Measurements from ENCODE around the gene RASAL3. TPM values are rescaled to one million over a fixed set of nuclear protein-coding genes. Genes with fewer than 3 reads are reported as not detected.
"Not testable (repeated sequence)": the region's sequence is repeated elsewhere in the genome, so short reads cannot be mapped to it uniquely, and the experiment has no call there.

Gene RASAL3
- total RNA-seq, 1 donor from 2014 or later, result 0.14 TPM

DNA sequence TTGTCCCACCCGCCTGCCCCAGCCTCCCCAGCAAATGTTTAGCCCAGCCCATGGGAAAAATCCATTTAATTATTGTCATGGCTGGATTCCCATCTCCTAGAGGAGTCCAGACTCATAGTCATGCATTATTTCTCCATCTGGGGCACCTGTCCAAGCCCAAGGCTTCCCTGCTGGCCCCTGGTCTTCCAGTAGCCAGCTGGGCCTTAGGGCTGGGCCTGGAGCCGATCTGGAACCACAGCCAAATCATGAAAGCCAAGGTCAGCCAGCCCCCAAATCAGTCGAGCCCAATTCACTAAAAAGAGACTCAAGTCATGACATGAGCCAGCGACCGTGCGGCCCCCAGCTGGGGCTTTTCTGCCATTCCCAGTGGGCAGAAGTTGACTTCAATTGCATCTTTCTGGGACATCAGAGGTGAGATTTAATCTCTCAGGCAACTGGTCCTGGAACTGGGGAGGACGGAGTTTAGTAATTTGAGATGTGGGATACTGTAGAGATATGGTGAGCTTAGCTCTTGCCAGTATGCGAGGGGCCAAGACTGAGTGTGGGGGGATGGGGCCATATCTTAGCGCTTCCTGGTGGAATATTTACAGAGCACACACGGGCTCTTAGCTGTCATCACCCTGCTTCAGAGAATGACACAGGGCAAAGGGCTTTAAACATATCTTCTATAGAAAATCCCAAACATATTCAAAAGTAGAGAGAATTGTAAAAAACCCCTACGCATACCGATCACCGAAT is 24.3 kb upstream of the RASAL3 start:
- no peak for DNase-seq (ENCODE audit: low read depth)
- no peaks in the 10 kb centered on the region for H3K4me1 ChIP-seq (ENCODE audit: insufficient read depth, low read length)
- no peak overlapping the region for H3K4me3 ChIP-seq (ENCODE audit: insufficient read depth, low read depth, low read length)
- H3K79me2 ChIP-seq (ENCODE audit: insufficient read depth, low read length), result no peaks in the 10 kb centered on the region
- H3K27me3 ChIP-seq (ENCODE audit: insufficient read depth, low read length), result no peaks in the 10 kb centered on the region
- Mint-ChIP-seq H3K4me1 (ENCODE audit: low read depth, unreplicated experiment) (no peaks in the 10 kb centered on the region), H3K27ac (ENCODE audit: unreplicated experiment) (no peak overlapping the region), H3K4me3 (ENCODE audit: unreplicated experiment) (no peak overlapping the region), H3K9me3 (ENCODE audit: unreplicated experiment) (peaks cover 5% of the 10 kb centered on the region), H3K27me3 (ENCODE audit: low read depth, unreplicated experiment) (no peaks in the 10 kb centered on the region), H3K36me3 (ENCODE audit: low read depth, unreplicated experiment) (no peaks in the 10 kb centered on the region)
- no peak for FAIRE-seq
- no peak overlapping the region for H3K9ac ChIP-seq (ENCODE audit: low read length)
- no peaks in the 10 kb centered on the region for H3K36me3 ChIP-seq (ENCODE audit: insufficient read depth, low read length)
- H3K9me3 ChIP-seq (ENCODE audit: insufficient read depth, low read depth, low read length), result no peaks in the 10 kb centered on the region
- TF ChIP-seq CTCF (IDR thresholded peaks at IDR 0.05; ENCODE audit: insufficient read depth, low read depth, low read length), result no peak
- TF ChIP-seq EZH2 (IDR thresholded peaks at IDR 0.05; ENCODE audit: insufficient read depth, low read length), result no peak
- no peak overlapping the region for H2AFZ ChIP-seq (ENCODE audit: low read depth, low read length)
- H3K27ac ChIP-seq (ENCODE audit: low read depth, low read length), result no peak overlapping the region
- no peak overlapping the region for H3K4me2 ChIP-seq (ENCODE audit: low read length)
- no peaks in the 10 kb centered on the region for H4K20me1 ChIP-seq (ENCODE audit: insufficient read depth, low read length)

DNA sequence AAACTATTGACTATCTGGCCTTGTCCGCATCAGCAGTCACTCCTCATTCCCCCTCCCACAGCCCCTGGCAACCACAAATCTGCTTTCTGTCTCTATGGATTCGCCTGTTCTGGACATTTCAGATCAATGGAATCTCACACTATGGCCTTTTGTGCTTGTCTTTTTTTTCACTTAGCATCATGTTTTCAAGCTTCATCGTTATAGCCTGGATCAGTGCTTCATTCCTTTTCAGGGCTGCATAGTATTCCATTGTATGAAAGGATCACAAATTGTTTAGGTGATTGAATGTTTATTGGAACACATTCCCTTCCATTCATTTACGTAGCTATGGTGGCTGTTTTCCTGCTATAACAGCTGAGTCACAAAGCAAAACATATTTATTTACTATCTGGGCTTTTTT is 22.7 kb upstream of the RASAL3 start:
- no peaks in the 10 kb centered on the region for H3K27me3 Mint-ChIP-seq (ENCODE audit: low read depth, unreplicated experiment)
- H3K4me1 Mint-ChIP-seq (ENCODE audit: low read depth, unreplicated experiment), result no peaks in the 10 kb centered on the region
- no peak overlapping the region for H3K27ac Mint-ChIP-seq (ENCODE audit: unreplicated experiment)
- no peaks in the 10 kb centered on the region for H3K36me3 Mint-ChIP-seq (ENCODE audit: low read depth, unreplicated experiment)
- TF ChIP-seq EZH2 (IDR thresholded peaks at IDR 0.05; ENCODE audit: insufficient read depth, low read length), result no peak
- TF ChIP-seq CTCF (IDR thresholded peaks at IDR 0.05; ENCODE audit: insufficient read depth, low read depth, low read length), result no peak
- H3K79me2 ChIP-seq (ENCODE audit: insufficient read depth, low read length), result no peaks in the 10 kb centered on the region
- no peak overlapping the region for H3K9ac ChIP-seq (ENCODE audit: low read length)
- no peak overlapping the region for H3K4me3 ChIP-seq (ENCODE audit: insufficient read depth, low read depth, low read length)
- FAIRE-seq (no peak), DNase-seq (ENCODE audit: low read depth) (no peak)
- no peaks in the 10 kb centered on the region for H3K27me3 ChIP-seq (ENCODE audit: insufficient read depth, low read length)
- no peak overlapping the region for H3K4me2 ChIP-seq (ENCODE audit: low read length)
- H3K36me3 ChIP-seq (ENCODE audit: insufficient read depth, low read length), result no peaks in the 10 kb centered on the region
- H4K20me1 ChIP-seq (ENCODE audit: insufficient read depth, low read length), result no peaks in the 10 kb centered on the region
- H3K27ac ChIP-seq (ENCODE audit: low read depth, low read length), result no peak overlapping the region
- H3K9me3 ChIP-seq (ENCODE audit: insufficient read depth, low read depth, low read length), result no peaks in the 10 kb centered on the region
- no peak overlapping the region for H3K4me3 Mint-ChIP-seq (ENCODE audit: unreplicated experiment)
- H3K4me1 ChIP-seq (ENCODE audit: insufficient read depth, low read length), result no peaks in the 10 kb centered on the region
- H2AFZ ChIP-seq (ENCODE audit: low read depth, low read length), result no peak overlapping the region
- peaks cover 13% of the 10 kb centered on the region for H3K9me3 Mint-ChIP-seq (ENCODE audit: unreplicated experiment)

DNA sequence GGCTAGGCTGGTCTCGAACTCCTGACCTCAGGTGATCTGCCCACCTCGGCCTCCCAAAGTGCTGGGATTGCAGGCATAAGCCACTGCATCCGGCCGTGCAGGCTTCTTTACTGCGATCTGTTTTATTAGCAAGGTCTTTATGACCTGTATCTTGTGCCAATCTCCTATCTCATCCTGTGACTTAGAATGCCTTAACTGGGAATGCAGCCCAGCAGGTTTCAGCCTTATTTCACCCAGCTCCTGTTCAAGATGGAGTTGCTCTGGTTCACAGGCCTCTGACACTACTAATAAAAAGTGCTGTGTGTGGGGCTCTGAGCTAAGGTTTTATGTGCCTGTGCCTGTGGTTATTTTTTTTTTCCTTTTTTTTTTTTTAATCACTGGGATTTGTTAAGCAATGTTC is 21.4 kb upstream of the RASAL3 start:
- not testable (repeated sequence) for H3K4me1 Mint-ChIP-seq (ENCODE audit: low read depth, unreplicated experiment); H3K9me3 ChIP-seq (ENCODE audit: insufficient read depth, low read depth, low read length); H3K27me3 ChIP-seq (ENCODE audit: insufficient read depth, low read length); H4K20me1 ChIP-seq (ENCODE audit: insufficient read depth, low read length); H2AFZ ChIP-seq (ENCODE audit: low read depth, low read length); H3K27ac ChIP-seq (ENCODE audit: low read depth, low read length); H3K9ac ChIP-seq (ENCODE audit: low read length); DNase-seq (ENCODE audit: low read depth); H3K4me3 Mint-ChIP-seq (ENCODE audit: unreplicated experiment); H3K4me3 ChIP-seq (ENCODE audit: insufficient read depth, low read depth, low read length); H3K4me1 ChIP-seq (ENCODE audit: insufficient read depth, low read length); H3K4me2 ChIP-seq (ENCODE audit: low read length); H3K27me3 Mint-ChIP-seq (ENCODE audit: low read depth, unreplicated experiment); H3K36me3 Mint-ChIP-seq (ENCODE audit: low read depth, unreplicated experiment); H3K36me3 ChIP-seq (ENCODE audit: insufficient read depth, low read length); H3K27ac Mint-ChIP-seq (ENCODE audit: unreplicated experiment); FAIRE-seq; H3K79me2 ChIP-seq (ENCODE audit: insufficient read depth, low read length)
- H3K9me3 Mint-ChIP-seq (ENCODE audit: unreplicated experiment), result peaks cover 13% of the 10 kb centered on the region

DNA sequence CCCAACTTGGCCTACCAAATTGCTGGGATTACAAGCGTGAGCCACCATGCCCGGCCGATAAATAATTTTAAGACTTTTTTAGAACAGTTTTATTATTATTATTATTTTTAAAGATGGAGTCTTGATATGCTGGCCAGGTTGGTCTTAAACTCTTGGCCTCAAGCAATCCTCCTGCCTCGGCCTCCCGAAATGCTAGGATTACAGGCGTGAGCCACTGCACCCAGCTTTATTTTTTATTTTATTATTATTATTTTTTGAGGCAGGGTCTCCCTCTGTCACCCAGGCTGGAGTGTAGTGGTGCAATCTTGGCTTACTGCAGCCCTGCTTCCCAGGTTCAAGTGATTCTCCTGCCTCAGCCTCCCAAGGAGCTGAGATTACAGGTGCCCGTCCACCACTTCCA is 16.7 kb upstream of the RASAL3 start:
- H3K4me1 ChIP-seq (ENCODE audit: insufficient read depth, low read length); H3K27me3 ChIP-seq (ENCODE audit: insufficient read depth, low read length); H2AFZ ChIP-seq (ENCODE audit: low read depth, low read length); H3K4me1 Mint-ChIP-seq (ENCODE audit: low read depth, unreplicated experiment); H3K4me3 Mint-ChIP-seq (ENCODE audit: unreplicated experiment); H3K9ac ChIP-seq (ENCODE audit: low read length); H3K36me3 ChIP-seq (ENCODE audit: insufficient read depth, low read length); H3K4me3 ChIP-seq (ENCODE audit: insufficient read depth, low read depth, low read length); H3K36me3 Mint-ChIP-seq (ENCODE audit: low read depth, unreplicated experiment); H4K20me1 ChIP-seq (ENCODE audit: insufficient read depth, low read length); H3K9me3 ChIP-seq (ENCODE audit: insufficient read depth, low read depth, low read length); H3K4me2 ChIP-seq (ENCODE audit: low read length); H3K79me2 ChIP-seq (ENCODE audit: insufficient read depth, low read length); FAIRE-seq; DNase-seq (ENCODE audit: low read depth); H3K27me3 Mint-ChIP-seq (ENCODE audit: low read depth, unreplicated experiment); H3K27ac ChIP-seq (ENCODE audit: low read depth, low read length); H3K27ac Mint-ChIP-seq (ENCODE audit: unreplicated experiment): not testable (repeated sequence)
- peaks cover 14% of the 10 kb centered on the region for H3K9me3 Mint-ChIP-seq (ENCODE audit: unreplicated experiment)
